Activated CD4-positive, alpha-beta T cell treated with anti-CD3 and anti-CD28 coated beads for 48 hours (primary cell): Measurements from ENCODE around the gene PCDHGA9.
"Not testable (repeated sequence)": the region's sequence is repeated elsewhere in the genome, so short reads cannot be mapped to it uniquely, and the experiment has no call there.

Experiments
- DNase-seq: peaks from one replicate; pipeline ENCODE4 v3.0.0-alpha.2; 2020

PCDHGA9 gene

DNA sequence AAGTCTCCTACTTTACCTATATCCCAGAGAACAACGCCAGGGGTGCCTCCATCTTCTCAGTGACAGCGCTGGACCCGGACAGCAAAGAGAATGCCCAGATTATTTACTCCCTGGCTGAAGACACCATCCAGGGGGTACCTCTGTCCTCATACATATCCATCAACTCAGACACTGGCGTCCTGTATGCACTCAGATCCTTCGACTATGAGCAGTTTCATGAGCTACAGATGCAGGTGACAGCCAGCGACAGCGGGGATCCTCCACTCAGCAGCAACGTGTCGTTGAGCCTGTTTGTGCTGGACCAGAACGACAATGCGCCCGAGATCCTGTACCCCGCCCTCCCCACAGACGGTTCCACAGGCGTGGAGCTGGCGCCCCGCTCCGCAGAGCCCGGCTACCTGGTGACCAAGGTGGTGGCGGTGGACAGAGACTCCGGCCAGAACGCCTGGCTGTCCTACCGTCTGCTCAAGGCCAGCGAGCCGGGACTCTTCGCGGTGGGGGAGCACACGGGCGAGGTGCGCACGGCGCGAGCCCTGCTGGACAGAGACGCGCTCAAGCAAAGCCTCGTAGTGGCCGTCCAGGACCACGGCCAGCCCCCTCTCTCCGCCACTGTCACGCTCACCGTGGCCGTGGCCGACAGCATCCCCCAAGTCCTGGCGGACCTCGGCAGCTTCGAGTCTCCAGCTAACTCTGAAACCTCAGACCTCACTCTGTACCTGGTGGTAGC lies 12.1 kb downstream of the PCDHGA9 start:
- DNase-seq: not testable (repeated sequence)

DNA sequence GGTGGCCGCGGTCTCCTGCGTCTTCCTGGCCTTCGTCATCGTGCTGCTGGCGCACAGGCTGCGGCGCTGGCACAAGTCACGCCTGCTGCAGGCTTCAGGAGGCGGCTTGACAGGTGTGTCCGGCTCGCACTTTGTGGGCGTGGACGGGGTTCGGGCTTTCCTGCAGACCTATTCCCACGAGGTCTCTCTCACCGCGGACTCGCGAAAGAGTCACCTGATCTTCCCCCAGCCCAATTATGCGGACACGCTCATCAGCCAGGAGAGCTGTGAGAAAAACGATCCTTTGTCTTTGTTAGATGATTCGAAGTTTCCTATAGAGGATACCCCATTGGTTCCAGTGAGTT lies 12.7 kb downstream of the PCDHGA9 start:
- not testable (repeated sequence) for DNase-seq

DNA sequence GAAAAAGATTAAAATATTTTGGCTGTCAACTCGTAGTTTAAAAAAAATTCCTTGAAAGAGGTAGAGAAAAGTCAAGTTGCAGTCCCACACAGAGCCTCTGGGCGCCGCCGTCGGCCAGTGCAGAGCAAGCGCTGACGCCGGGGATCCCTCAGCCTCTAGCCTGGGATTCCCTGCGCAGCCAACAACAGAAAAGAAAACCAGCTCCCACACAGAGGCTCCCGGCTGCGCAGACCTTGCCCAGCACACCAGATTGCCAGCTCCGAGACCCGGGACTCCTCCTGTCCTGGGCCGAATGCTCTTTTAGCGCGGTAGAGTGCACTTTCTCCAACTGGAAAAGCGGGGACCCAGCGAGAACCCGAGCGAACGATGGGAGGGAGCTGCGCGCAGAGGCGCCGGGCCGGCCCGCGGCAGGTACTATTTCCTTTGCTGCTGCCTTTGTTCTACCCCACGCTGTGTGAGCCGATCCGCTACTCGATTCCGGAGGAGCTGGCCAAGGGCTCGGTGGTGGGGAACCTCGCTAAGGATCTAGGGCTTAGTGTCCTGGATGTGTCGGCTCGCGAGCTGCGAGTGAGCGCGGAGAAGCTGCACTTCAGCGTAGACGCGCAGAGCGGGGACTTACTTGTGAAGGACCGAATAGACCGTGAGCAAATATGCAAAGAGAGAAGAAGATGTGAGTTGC lies 15.1 kb downstream of the PCDHGA9 start, which contains the start of gene PCDHGB7:
Gene PCDHGB7, plus strand, starts transcription at position 184 of the 679 bp plus-strand sequence. Its CDS starts 183 bp downstream, at position 367.
- DNase-seq: peak; percentile 78

DNA sequence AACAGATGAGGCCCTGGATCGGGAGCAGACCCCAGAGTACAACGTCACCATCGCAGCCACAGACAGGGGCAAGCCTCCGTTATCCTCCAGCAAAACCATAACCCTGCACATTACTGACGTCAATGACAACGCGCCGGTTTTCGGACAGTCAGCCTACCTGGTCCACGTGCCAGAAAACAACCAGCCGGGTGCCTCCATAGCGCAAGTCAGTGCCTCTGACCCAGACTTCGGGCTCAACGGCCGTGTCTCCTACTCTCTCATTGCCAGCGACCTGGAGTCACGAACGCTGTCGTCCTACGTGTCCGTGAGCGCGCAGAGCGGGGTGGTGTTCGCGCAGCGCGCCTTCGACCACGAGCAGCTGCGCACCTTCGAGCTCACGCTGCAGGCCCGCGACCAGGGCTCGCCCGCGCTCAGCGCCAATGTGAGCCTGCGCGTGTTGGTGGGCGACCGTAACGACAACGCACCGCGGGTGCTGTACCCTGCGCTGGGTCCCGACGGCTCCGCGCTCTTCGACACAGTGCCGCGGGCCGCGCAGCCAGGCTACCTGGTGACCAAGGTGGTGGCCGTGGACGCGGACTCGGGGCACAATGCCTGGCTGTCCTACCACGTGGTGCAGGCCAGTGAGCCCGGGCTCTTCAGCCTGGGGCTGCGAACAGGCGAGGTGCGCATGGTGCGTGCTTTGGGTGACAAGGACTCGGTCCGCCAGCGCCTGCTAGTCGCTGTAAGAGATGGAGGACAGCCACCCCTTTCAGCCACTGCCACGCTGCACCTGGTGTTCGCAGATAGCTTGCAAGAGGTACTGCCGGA lies 16.7 kb downstream of the PCDHGA9 start:
- DNase-seq: no peak

GRCh38 chr5:141420855-141421488 lies 18.4 kb downstream of the PCDHGA9 start, which contains the start of gene PCDHGA11:
Gene PCDHGA11 (plus strand): TSS chr5:141421051. CDS start chr5:141421228, 177 bp downstream.
- DNase-seq: peak; percentile 75

DNA sequence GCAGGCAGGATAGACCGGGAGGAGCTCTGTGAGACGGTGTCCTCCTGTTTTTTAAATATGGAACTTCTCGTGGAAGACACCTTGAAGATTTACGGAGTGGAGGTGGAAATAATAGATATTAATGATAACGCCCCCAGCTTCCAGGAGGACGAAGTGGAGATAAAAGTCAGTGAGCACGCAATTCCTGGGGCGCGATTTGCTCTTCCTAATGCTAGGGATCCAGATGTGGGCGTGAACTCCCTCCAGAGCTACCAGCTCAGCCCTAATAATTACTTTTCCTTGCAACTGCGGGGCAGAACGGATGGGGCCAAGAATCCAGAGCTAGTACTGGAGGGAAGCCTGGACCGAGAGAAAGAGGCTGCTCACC lies 18.9 kb downstream of the PCDHGA9 start:
- DNase-seq: no peak

DNA sequence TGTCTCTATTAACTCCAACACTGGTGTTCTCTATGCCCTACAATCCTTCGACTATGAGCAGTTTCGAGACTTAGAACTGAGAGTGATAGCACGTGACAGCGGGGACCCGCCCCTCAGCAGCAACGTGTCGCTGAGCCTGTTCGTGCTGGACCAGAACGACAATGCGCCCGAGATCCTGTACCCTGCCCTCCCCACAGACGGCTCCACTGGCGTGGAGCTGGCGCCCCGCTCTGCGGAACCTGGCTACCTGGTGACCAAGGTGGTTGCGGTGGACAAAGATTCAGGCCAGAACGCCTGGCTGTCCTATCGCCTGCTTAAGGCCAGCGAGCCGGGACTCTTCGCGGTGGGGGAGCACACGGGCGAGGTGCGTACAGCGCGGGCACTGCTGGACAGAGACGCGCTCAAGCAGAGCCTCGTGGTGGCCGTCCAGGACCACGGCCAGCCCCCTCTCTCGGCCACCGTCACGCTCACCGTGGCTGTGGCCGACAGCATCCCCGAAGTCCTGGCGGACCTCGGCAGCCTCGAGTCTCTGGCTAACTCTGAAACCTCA lies 20.2 kb downstream of the PCDHGA9 start:
- DNase-seq: no peak

- no peak for DNase-seq
These were observed 25.3 kb downstream of the PCDHGA9 start for GRCh38 chr5:141427783-141428426.

DNA sequence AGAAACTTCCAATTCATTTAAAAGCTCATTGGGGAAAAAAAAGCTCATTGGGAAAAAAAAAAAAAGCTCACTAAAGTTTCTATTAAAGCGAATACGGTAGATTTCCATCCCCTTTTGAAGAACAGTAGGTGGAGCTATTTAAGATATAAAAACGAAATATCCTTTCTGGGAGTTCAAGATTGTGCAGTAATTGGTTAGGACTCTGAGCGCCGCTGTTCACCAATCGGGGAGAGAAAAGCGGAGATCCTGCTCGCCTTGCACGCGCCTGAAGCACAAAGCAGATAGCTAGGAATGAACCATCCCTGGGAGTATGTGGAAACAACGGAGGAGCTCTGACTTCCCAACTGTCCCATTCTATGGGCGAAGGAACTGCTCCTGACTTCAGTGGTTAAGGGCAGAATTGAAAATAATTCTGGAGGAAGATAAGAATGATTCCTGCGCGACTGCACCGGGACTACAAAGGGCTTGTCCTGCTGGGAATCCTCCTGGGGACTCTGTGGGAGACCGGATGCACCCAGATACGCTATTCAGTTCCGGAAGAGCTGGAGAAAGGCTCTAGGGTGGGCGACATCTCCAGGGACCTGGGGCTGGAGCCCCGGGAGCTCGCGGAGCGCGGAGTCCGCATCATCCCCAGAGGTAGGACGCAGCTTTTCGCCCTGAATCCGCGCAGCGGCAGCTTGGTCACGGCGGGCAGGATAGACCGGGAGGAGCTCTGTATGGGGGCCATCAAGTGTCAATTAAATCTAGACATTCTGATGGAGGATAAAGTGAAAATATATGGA lies 27.9 kb downstream of the PCDHGA9 start, which contains the start of gene PCDHGA12:
Gene PCDHGA12, plus strand, starts transcription at position 176 of the 782 bp plus-strand sequence. Its CDS starts 253 bp downstream, at position 429.
- peak; percentile 61 for DNase-seq

DNA sequence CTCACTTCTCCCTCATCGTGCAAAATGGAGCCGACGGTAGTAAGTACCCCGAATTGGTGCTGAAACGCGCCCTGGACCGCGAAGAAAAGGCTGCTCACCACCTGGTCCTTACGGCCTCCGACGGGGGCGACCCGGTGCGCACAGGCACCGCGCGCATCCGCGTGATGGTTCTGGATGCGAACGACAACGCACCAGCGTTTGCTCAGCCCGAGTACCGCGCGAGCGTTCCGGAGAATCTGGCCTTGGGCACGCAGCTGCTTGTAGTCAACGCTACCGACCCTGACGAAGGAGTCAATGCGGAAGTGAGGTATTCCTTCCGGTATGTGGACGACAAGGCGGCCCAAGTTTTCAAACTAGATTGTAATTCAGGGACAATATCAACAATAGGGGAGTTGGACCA lies 28.7 kb downstream of the PCDHGA9 start:
- DNase-seq: no peak

GRCh38 chr5:141432308-141432707 lies 29.7 kb downstream of the PCDHGA9 start:
- not testable (repeated sequence) for DNase-seq

DNA sequence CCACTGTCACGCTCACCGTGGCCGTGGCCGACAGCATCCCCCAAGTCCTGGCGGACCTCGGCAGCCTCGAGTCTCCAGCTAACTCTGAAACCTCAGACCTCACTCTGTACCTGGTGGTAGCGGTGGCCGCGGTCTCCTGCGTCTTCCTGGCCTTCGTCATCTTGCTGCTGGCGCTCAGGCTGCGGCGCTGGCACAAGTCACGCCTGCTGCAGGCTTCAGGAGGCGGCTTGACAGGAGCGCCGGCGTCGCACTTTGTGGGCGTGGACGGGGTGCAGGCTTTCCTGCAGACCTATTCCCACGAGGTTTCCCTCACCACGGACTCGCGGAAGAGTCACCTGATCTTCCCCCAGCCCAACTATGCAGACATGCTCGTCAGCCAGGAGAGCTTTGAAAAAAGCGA lies 30.1 kb downstream of the PCDHGA9 start:
- DNase-seq: not testable (repeated sequence)

DNA sequence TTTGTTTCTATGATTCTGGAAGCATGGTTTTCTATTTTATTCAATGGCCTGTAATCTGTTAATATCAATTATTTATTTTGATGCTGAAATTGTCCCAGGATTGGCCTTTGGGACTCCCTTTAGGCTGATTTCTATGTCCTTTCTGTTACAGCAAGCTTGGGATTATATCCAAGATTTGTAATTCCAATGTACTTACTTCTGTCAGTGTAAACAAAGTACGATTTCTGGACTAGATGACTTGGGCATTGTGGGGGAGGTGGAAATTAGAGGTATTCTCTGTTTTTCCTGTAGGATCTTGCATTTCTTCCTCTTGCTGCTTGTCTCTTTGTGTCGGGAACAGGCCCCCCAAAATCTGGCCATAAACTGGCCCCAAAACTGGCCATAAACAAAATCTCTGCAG lies 31.4 kb downstream of the PCDHGA9 start:
- DNase-seq: no peak

DNA sequence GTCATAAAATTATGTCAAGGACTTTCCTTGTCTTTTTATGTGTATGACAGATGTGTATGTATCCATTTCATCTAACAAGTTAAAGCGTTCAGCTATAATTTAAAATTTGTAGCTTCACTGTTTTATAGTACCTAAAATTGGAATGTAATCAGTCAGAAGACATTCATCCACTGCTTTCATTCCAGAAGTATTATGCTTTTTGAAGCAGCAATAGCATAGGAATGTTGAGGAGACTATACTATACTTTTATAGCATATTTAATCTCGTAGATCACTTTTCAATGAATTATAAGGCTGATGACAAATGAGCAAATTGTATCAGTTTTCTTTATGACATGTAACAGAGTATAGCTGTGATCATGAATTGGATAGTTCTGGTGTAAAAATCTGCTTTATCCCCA lies 34.6 kb downstream of the PCDHGA9 start:
- DNase-seq: no peak

DNA sequence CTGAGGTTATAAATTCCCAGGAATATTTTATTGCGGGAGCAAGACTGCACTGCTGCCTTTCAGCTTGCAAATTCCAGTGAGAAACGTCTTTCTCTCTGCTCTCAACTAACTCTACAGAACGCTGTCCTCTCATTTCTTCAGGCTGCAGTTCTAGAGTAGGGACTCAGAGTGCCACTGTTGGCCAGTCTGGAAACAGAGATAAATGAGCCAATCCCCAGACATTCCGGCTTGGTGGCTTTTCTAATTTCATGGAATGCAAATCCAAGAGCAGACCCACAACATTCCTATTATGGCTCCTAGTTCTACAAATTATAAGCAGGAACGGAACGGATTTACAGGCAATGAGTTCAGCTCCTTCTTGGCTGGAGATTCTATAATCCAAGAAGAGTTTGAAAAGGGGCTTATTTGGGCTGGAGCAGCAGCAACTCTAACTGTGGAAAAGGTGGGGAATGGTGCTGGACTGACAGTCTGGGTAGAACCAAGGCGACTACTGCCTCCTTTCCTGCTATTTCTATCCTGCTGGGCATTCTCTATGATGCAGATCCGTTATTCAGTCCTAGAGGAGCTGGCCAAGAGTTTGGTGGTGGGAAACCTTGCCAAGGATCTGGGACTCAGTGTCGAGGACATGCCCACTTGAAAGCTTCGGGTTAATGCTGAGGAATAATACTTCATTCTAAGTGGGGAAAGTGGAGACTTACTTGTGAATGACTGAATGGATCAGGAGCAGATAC lies 37.0 kb downstream of the PCDHGA9 start:
- no peak for DNase-seq

GRCh38 chr5:141440341-141440740 lies 37.8 kb downstream of the PCDHGA9 start:
- no peak for DNase-seq

- DNase-seq: no peak
These were observed 39.1 kb downstream of the PCDHGA9 start for GRCh38 chr5:141441571-141442170.
